Esophagus squamous epithelium (tissue), 5 donors: Measurements from ENCODE around the gene ZNF670. TPM values are rescaled to one million over a fixed set of nuclear protein-coding genes. Genes with fewer than 3 reads are reported as not detected.

ENCODE experiments used
- DNase-seq: peaks from one replicate; lab custom pipeline; 2025; lab: John Stamatoyannopoulos, UW
- H3K27ac ChIP-seq, 4 donors: fragments of 200-600 bp; sonication (generic); one replicate each; pipeline ENCODE4 v1.5.1; 2016 to 2019; ENCODE audit warnings: mild to moderate bottlenecking in 1 of 4
- H3K27me3 ChIP-seq, 4 donors: fragments of 200-600 bp; sonication (generic); 1 replicate in 3 of 4; 2 replicates in 1 of 4; pipeline versions ENCODE4 v1.5.1 to v1.6.0; 2017 to 2021; ENCODE audit warnings: antibody characterized with exemption in 1 of 4
- H3K36me3 ChIP-seq, 3 donors: fragments of 200-600 bp; sonication (generic); one replicate each; pipeline ENCODE4 v1.5.1; 2016 to 2019
- H3K4me1 ChIP-seq, 3 donors: fragments of 200-600 bp; sonication (generic); one replicate each; pipeline ENCODE4 v1.5.1; 2017 to 2019
- H3K4me3 ChIP-seq, 4 donors: fragments of 200-600 bp; sonication (generic); 1 replicate in 3 of 4; 2 replicates in 1 of 4; pipeline ENCODE4 v1.5.1; 2016 to 2019; ENCODE audit warnings: mild to moderate bottlenecking in 2 of 4, moderate library complexity in 1 of 4
- H3K9me3 ChIP-seq, 3 donors: fragments of 200-600 bp; sonication (generic); one replicate each; pipeline ENCODE4 v1.5.1; 2016 to 2019
- POLR2A ChIP-seq, 4 donors: fragments of 450-650 bp; IDR thresholded peaks; one replicate each; pipeline ENCODE4 v1.6.1; 2017; ENCODE audit warnings: antibody characterized with exemption in 4 of 4, mild to moderate bottlenecking in 4 of 4, moderate library complexity in 3 of 4
- WGBS, 2 donors: methylation state at CpG; one replicate each; pipeline ENCODE4 v1.1.5; 2018; 5-methylcytosine and 5-hydroxymethylcytosine counted together
- intact Hi-C: fragments of 100-400 bp; cut with DNase I; formaldehyde crosslinking; loops from one replicate; pipeline ENCODE4 v1.15.0; 2022
- total RNA-seq, 4 donors: library from RNA; depleted of rRNA; stranded (reverse); fragments of >200 nt; gene quantifications; one replicate each; pipeline ENCODE4 v1.1.0, GENCODE V29; 2016
- TF ChIP-seq, protein P1 (sequence below), 6 experiments: fragments of 450-650 bp in 4 of 6; fragments of 200-600 bp in 2 of 6; sonication (generic) in 2 of 6; IDR thresholded peaks; one replicate each; pipeline ENCODE4 v1.5.1; 2016 to 2019; ENCODE audit warnings: antibody characterized with exemption in 6 of 6, mild to moderate bottlenecking in 4 of 6, moderate library complexity in 4 of 6
- donor health status: DM: yes; HTN: yes; CAD: no.

The ZNF670 gene
- total RNA-seq, 4 donors from 2014 or later, result 0.57 to 4.0 (median 1.1) TPM

DNA sequence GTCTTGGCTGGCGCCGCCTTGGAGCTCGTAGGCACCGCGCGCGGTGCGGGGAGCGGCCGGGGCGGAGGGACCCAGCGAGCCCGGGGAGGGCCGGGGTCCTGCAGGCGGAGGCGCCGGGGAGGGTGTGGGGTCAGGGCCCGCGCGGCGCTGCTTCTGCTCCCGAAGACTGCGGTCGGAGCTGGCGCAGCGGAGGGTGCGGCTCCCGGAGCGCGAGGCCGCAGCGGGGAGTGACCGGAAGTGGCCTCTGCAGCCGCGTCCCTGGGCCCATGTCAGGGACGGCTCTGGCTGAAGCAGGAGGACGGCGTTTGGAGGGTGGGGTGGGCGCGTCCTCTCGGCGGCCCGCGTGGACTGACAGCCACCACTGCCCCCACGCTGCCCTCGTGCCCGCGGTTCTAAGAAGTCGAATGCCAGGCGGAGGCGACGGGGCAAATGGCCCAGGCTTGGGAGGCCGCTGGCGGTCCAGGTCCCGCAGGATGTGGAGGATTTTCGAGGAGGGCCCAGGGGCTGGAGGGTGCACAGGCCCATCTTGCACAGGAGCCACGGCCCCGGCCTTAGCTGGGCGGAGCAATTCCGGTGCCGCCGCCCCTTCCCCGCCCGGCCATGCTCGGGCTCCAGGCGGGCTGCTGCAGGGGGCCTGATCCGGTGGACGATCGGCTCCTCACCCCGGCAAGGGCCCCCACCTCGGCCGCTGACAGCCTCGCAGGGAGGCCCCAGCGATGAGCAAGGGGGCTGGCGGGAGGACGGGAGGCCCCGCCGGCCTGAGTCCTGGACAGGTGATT lies 33.3 kb upstream of the ZNF670 start:
- no peak for DNase-seq
- 0% methylated on average over 6 of the region's 78 CpGs; no CpG with 5 or more reads in 1 of the 2 donors for WGBS, 2 donors
- intact Hi-C loops, result no loop called here

DNA sequence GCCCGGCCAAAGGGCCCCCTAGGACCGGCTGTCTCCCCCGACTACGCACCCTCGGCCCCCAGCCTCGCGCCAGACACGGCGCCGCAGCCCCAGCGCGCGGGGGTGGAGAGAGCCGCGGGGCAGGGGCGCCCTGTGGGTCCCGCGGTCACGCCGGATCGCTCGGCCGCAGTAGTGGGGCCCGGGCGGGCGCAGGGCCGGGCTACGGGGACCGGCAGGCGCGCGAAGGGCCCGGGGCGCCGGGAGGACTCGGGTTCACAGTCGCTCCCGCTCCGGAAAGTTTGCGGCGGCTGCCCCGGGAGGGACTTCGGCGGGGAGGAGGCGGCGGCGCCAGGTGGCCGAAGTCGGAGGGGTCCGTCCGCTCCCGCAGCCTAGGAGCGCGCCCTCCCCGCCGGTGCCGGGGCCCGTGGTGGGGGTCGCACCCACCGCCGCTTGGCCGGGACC lies 32.7 kb upstream of the ZNF670 start:
- peak overlapping the region; percentile 58 to 89 (median 60) for H3K4me3 ChIP-seq
- no peaks in the 10 kb centered on the region for H3K36me3 ChIP-seq
- no peak for DNase-seq
- no peak for TF ChIP-seq POLR2A (IDR thresholded peaks at IDR 0.05)
- TF ChIP-seq, protein P1, sequence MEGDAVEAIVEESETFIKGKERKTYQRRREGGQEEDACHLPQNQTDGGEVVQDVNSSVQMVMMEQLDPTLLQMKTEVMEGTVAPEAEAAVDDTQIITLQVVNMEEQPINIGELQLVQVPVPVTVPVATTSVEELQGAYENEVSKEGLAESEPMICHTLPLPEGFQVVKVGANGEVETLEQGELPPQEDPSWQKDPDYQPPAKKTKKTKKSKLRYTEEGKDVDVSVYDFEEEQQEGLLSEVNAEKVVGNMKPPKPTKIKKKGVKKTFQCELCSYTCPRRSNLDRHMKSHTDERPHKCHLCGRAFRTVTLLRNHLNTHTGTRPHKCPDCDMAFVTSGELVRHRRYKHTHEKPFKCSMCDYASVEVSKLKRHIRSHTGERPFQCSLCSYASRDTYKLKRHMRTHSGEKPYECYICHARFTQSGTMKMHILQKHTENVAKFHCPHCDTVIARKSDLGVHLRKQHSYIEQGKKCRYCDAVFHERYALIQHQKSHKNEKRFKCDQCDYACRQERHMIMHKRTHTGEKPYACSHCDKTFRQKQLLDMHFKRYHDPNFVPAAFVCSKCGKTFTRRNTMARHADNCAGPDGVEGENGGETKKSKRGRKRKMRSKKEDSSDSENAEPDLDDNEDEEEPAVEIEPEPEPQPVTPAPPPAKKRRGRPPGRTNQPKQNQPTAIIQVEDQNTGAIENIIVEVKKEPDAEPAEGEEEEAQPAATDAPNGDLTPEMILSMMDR (IDR thresholded peaks at IDR 0.05), result no peak
- peak overlapping the region; percentile 67 to 90 (median 79) for H3K27ac ChIP-seq
- 0% methylated on average over 1 of the region's 62 CpGs; no CpG with 5 or more reads in 1 of the 2 donors for WGBS, 2 donors
- peaks cover 13 to 32% (median 18%) of the 10 kb centered on the region in 3 donors for H3K4me1 ChIP-seq
- no peaks in the 10 kb centered on the region for H3K9me3 ChIP-seq
- peaks cover 0 to 30% (median 0%) of the 10 kb centered on the region in 4 donors for H3K27me3 ChIP-seq
- intact Hi-C loops, result no loop called here

More for the DNA sequence above, 33.3 kb upstream of the ZNF670 start:
- peaks cover 13 to 32% (median 18%) of the 10 kb centered on the region in 3 donors for H3K4me1 ChIP-seq
- peaks cover 0 to 30% (median 0%) of the 10 kb centered on the region in 4 donors for H3K27me3 ChIP-seq
- H3K4me3 ChIP-seq, result peak overlapping the region; percentile 58 to 89 (median 60)
- TF ChIP-seq POLR2A (IDR thresholded peaks at IDR 0.05), result peak in 1 of 4 donors; percentile 46
- TF ChIP-seq, protein P1 (IDR thresholded peaks at IDR 0.05), result no peak
- H3K36me3 ChIP-seq, result no peaks in the 10 kb centered on the region
- H3K27ac ChIP-seq, result peak overlapping the region; percentile 67 to 90 (median 79)
- no peaks in the 10 kb centered on the region for H3K9me3 ChIP-seq

DNA sequence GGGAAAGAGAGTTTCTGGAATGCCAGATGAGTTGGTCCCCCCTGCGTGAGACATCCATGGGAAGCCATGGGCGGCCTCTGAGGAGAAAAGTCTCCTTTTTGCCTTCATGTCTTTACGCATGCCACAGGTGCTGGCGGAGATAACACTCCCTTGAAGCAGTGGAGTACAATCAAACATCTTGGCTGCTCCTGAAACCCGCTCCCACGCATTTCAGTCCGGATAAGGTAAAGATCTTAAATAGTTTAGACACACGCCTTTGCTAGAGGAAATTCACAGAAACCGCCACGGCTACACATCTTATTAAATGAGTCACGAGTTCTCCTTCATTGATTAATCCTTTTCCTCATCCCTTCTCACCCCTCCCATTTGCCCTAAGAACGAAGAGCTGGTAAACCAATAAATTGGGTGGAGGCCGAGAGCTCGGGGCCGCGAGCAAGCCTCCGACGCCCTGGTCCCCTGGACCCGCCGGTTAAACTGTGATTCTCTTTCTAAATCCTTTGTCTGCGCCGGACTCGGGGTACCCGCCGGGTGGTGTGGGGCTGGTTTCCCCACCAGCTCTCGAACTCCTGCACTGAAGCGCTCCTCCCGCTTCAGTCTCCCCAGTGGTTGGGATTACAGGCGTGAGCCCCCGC lies 32.1 kb upstream of the ZNF670 start:
- no peak for DNase-seq
- Histone ChIP-seq H3K9me3 (no peaks in the 10 kb centered on the region), H3K36me3 (no peaks in the 10 kb centered on the region), H3K4me1 (peaks cover 13 to 32% (median 18%) of the 10 kb centered on the region in 3 donors), H3K27ac (peak overlapping the region; percentile 67 to 90 (median 79)), H3K4me3 (peak overlapping the region; percentile 58 to 89 (median 60)), H3K27me3 (peaks cover 0 to 30% (median 0%) of the 10 kb centered on the region in 4 donors)
- intact Hi-C loops, result no loop called here
- no peak for TF ChIP-seq POLR2A (IDR thresholded peaks at IDR 0.05)
- TF ChIP-seq, protein P1 (IDR thresholded peaks at IDR 0.05), result no peak
- 10 to 14% methylated on average over 27 to 29 of the region's 30 CpGs for WGBS, 2 donors

DNA sequence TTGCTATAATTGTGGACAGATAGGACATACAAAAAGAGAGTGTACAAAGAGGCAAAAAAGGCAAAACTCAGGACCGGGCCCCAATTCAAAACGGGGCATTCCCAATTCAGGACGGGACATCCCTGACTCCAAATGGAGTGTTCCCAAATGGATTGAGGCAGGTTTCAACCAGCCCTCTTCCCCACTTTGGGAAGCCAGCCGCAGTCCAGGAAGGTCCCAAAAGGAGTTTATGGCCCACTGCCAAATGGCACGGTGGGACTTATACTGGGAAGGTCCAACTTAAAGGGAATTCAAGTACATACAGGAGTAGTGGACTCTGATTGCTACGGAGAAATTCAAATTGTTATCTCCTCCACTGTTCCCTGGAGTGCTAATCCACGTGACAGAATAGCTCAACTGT lies 29.1 kb upstream of the ZNF670 start:
- H3K27me3 ChIP-seq, result peaks cover 0 to 30% (median 0%) of the 10 kb centered on the region in 4 donors
- H3K27ac ChIP-seq, result no peak overlapping the region
- 74 to 89% methylated on average over 7 of the region's 7 CpGs for WGBS, 2 donors
- no peak for TF ChIP-seq POLR2A (IDR thresholded peaks at IDR 0.05)
- no peaks in the 10 kb centered on the region for H3K36me3 ChIP-seq
- intact Hi-C loops, result no loop called here
- H3K9me3 ChIP-seq, result no peaks in the 10 kb centered on the region
- DNase-seq, result no peak
- H3K4me3 ChIP-seq, result no peak overlapping the region
- peaks cover 18 to 48% (median 19%) of the 10 kb centered on the region in 3 donors for H3K4me1 ChIP-seq

DNA sequence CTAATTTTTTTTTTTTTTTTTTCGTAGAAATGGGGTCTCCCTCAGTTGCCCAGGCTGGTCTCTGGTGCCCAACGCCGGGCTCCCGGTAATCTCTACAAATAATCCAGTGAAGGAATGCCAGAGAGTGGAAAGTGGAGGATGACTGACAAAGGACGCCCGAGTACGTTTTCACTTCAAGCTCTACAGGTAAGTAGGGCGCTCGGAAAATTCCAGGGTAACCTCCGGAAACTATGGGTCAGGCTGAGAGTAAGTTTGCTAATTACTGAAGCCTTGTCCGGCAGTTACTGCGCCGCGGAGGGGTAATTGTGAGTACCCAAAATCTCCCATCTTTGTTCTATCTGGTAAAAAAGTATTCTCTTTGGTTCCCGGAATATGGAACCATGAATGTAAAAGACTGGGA lies 27.4 kb upstream of the ZNF670 start:
- Histone ChIP-seq H3K4me3 (no peak overlapping the region), H3K9me3 (peaks cover 0 to 16% (median 8%) of the 10 kb centered on the region in 3 donors), H3K4me1 (peaks cover 6 to 37% (median 16%) of the 10 kb centered on the region in 3 donors), H3K27ac (no peak overlapping the region), H3K36me3 (peaks cover 2 to 12% (median 3%) of the 10 kb centered on the region in 3 donors), H3K27me3 (peaks cover 0 to 13% (median 0%) of the 10 kb centered on the region in 4 donors)
- intact Hi-C loops, result no loop called here
- no peak for DNase-seq
- no peak for TF ChIP-seq POLR2A (IDR thresholded peaks at IDR 0.05)
- TF ChIP-seq, protein P1 (IDR thresholded peaks at IDR 0.05), result no peak
- 92 to 98% methylated on average over 12 to 13 of the region's 15 CpGs for WGBS, 2 donors
